Activated naive CD4-positive, alpha-beta T cell treated with anti-CD3 and anti-CD28 coated beads for 36 hours (primary cell): Measurements from ENCODE around the gene SLC35A1. TPM values are rescaled to one million over a fixed set of nuclear protein-coding genes. Genes with fewer than 3 reads are reported as not detected.
"Not testable (repeated sequence)": the region's sequence is repeated elsewhere in the genome, so short reads cannot be mapped to it uniquely, and the experiment has no call there.

Source experiments
- CTCF ChIA-PET: fragments of 350-600 bp; sonication (Branson Sonifier 250); formaldehyde crosslinking; loops from one replicate; lab custom pipeline; 2021; ENCODE audit warnings: antibody characterized with exemption; lab: Charles Lee
- DNase-seq: peaks from one replicate; pipeline ENCODE4 v3.0.0-alpha.2; 2020
- H3K27ac Mint-ChIP-seq: one replicate; pipeline ENCODE4 v1.8.0; 2021; ENCODE audit warnings: mild to moderate bottlenecking, mixed read lengths
- H3K27me3 Mint-ChIP-seq: one replicate; pipeline ENCODE4 v1.8.0; 2021; ENCODE audit warnings: low read depth, mixed read lengths
- H3K36me3 Mint-ChIP-seq: one replicate; pipeline ENCODE4 v1.8.0; 2021; ENCODE audit warnings: low read depth, mixed read lengths
- H3K4me1 Mint-ChIP-seq: one replicate; pipeline ENCODE4 v1.8.0; 2021; ENCODE audit warnings: low read depth, mixed read lengths
- H3K4me3 Mint-ChIP-seq: one replicate; pipeline ENCODE4 v1.8.0; 2021; ENCODE audit warnings: mild to moderate bottlenecking, moderate library complexity, mixed read lengths
- H3K9me3 Mint-ChIP-seq: one replicate; pipeline ENCODE4 v1.8.0; 2021; ENCODE audit warnings: mixed read lengths
- intact Hi-C: fragments of 100-400 bp; cut with micrococcal nuclease; formaldehyde crosslinking; loops from one replicate; pipeline ENCODE4 v1.15.1; 2023
- total RNA-seq, 2 experiments: library from RNA; stranded (reverse); gene quantifications; one replicate each; pipeline ENCODE4 v1.2.3, GENCODE V29; 2021

The SLC35A1 gene
- total RNA-seq, 2 experiments from 2014 or later, result 6.7 to 6.8 TPM

- intact Hi-C loops, result no loop called here
- no peak overlapping the region for H3K4me3 Mint-ChIP-seq
- H3K27ac Mint-ChIP-seq, result no peak overlapping the region
- CTCF ChIA-PET, result no interaction called here
- no peaks in the 10 kb centered on the region for H3K9me3 Mint-ChIP-seq
- peaks cover 3% of the 10 kb centered on the region for H3K4me1 Mint-ChIP-seq
- no peaks in the 10 kb centered on the region for H3K27me3 Mint-ChIP-seq
- no peak for DNase-seq
- peaks cover 10% of the 10 kb centered on the region for H3K36me3 Mint-ChIP-seq
Observed at GRCh38 chr6:87484491-87484890, 11.7 kb downstream of the SLC35A1 start.

- Mint-ChIP-seq H3K36me3 (peaks cover 11% of the 10 kb centered on the region), H3K4me3 (no peak overlapping the region), H3K27me3 (no peaks in the 10 kb centered on the region), H3K9me3 (no peaks in the 10 kb centered on the region), H3K27ac (no peak overlapping the region), H3K4me1 (peaks cover 3% of the 10 kb centered on the region)
- DNase-seq, result no peak
- CTCF ChIA-PET, result no interaction called here
- intact Hi-C loops, result no loop called here
Observed at GRCh38 chr6:87487555-87487954, 14.8 kb downstream of the SLC35A1 start.

DNA sequence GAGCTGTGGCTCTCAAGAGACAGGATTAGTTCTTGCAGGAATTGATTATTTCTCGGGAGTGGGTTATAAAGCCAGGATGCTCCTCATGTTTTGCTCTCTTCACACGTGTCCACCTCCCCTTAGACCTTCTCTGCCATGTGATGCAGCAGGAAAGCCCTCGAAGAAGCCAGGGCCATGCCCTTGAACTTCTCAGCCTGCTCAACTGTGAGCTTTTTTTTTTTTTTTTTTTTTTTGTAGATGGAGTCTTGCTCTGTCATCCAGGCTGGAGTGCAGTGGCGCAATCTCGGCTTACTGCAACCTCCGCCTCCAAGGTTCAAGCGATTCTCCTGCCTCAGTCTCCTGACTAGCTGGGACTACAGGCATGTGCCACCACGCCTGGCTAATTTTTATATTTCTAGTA, 16.6 kb downstream of the SLC35A1 start:
- H3K36me3 Mint-ChIP-seq, intact Hi-C loops, H3K4me3 Mint-ChIP-seq, H3K27ac Mint-ChIP-seq, H3K4me1 Mint-ChIP-seq, H3K27me3 Mint-ChIP-seq, H3K9me3 Mint-ChIP-seq, DNase-seq: not testable (repeated sequence)
- CTCF ChIA-PET, result interaction anchor here (0.6 to 0.9 kb wide), 3 partner anchors 17 to 423 kb away, joined by 3 to 4 read pairs (median 4); partner anchors contain the start of gene SLC35A1

- Mint-ChIP-seq H3K27ac (no peak overlapping the region), H3K27me3 (no peaks in the 10 kb centered on the region), H3K4me3 (no peak overlapping the region), H3K4me1 (peaks cover 2% of the 10 kb centered on the region), H3K36me3 (peaks cover 6% of the 10 kb centered on the region), H3K9me3 (no peaks in the 10 kb centered on the region)
- intact Hi-C loops, result no loop called here
- no peak for DNase-seq
- CTCF ChIA-PET, result interaction anchor here (0.6 to 1.0 kb wide), 3 partner anchors 12 to 603 kb away, joined by 3 to 6 read pairs (median 3); no protein-coding TSS in a partner anchor
Observed at GRCh38 chr6:87494761-87495422, 22.1 kb downstream of the SLC35A1 start.

DNA sequence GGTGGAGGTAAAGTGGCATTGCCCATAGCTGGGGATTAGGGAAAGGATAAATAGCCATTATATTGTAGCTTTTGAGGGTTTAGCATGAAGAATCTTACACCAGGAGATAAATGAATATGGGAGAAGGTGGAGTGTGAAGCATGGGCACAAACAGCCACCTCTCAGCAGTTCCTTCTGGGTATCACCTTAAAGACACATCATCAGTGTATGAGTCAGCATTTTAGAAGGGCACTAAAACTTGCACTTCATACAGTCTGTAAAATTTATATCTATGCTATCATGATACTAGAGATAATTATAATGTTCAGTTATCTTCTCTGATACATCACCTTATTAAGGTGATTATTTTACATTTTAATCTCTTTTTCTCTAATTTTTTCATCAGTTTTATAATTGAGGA, 25.3 kb downstream of the SLC35A1 start:
- no peaks in the 10 kb centered on the region for H3K9me3 Mint-ChIP-seq
- CTCF ChIA-PET, result interaction anchor here (1.1 kb wide), 1 partner anchor 9 kb away, joined by 4 read pairs; no protein-coding TSS in a partner anchor
- no peaks in the 10 kb centered on the region for H3K27me3 Mint-ChIP-seq
- peaks cover 9% of the 10 kb centered on the region for H3K36me3 Mint-ChIP-seq
- peaks cover 2% of the 10 kb centered on the region for H3K4me1 Mint-ChIP-seq
- DNase-seq, result no peak
- no peak overlapping the region for H3K27ac Mint-ChIP-seq
- intact Hi-C loops, result no loop called here
- H3K4me3 Mint-ChIP-seq, result no peak overlapping the region

- H3K36me3 Mint-ChIP-seq, result peaks cover 17% of the 10 kb centered on the region
- intact Hi-C loops, result no loop called here
- no peak overlapping the region for H3K27ac Mint-ChIP-seq
Observed at GRCh38 chr6:87501809-87502572, 29.2 kb downstream of the SLC35A1 start.

GRCh38 chr6:87504441-87504840, 31.7 kb downstream of the SLC35A1 start:
- Mint-ChIP-seq H3K36me3 (peaks cover 16% of the 10 kb centered on the region), H3K4me1 (peaks cover 3% of the 10 kb centered on the region), H3K9me3 (no peaks in the 10 kb centered on the region), H3K4me3 (no peak overlapping the region), H3K27me3 (no peaks in the 10 kb centered on the region), H3K27ac (no peak overlapping the region)
- intact Hi-C loops, result no loop called here
- DNase-seq, result no peak
- CTCF ChIA-PET, result no interaction called here

More at GRCh38 chr6:87501809-87502572, 29.2 kb downstream of the SLC35A1 start:
- Mint-ChIP-seq H3K4me1 (peaks cover 5% of the 10 kb centered on the region), H3K27me3 (no peaks in the 10 kb centered on the region), H3K9me3 (no peaks in the 10 kb centered on the region), H3K4me3 (no peak overlapping the region)
- CTCF ChIA-PET, result no interaction called here
- no peak for DNase-seq

DNA sequence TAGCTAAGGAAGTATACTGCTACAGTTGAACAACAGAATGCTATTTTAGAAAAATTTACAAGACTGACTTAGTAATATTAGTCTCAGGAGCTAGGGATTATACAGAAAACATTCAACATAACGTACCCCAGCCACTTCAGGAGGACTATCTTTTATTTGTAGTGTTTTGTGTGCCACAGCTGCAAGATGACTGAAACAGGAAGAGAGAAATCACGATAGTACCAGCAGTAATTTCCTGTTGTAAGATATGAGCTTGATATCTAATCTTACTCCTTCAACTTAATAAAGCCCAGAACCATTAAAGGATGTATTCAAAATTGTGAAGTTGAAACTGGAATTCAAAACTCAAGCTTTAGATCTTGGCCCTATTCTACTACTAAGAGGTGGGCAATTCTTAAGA, 42.1 kb downstream of the SLC35A1 start:
- Mint-ChIP-seq H3K9me3 (no peaks in the 10 kb centered on the region), H3K36me3 (peaks cover 31% of the 10 kb centered on the region), H3K4me1 (peaks cover 6% of the 10 kb centered on the region), H3K4me3 (no peak overlapping the region), H3K27ac (peak overlapping the region; percentile 46), H3K27me3 (no peaks in the 10 kb centered on the region)
- CTCF ChIA-PET, result no interaction called here
- DNase-seq, result no peak
- intact Hi-C loops, result no loop called here

- peaks cover 6% of the 10 kb centered on the region for H3K4me1 Mint-ChIP-seq
- no peak overlapping the region for H3K4me3 Mint-ChIP-seq
- H3K27me3 Mint-ChIP-seq, result no peaks in the 10 kb centered on the region
- CTCF ChIA-PET, result no interaction called here
- H3K27ac Mint-ChIP-seq, result no peak overlapping the region
- no peak for DNase-seq
- H3K36me3 Mint-ChIP-seq, result peaks cover 30% of the 10 kb centered on the region
- intact Hi-C loops, result no loop called here
- H3K9me3 Mint-ChIP-seq, result no peaks in the 10 kb centered on the region
Observed at GRCh38 chr6:87518453-87518852, 45.7 kb downstream of the SLC35A1 start.

GRCh38 chr6:87522686-87523085, 49.9 kb downstream of the SLC35A1 start:
- no peak overlapping the region for H3K27ac Mint-ChIP-seq
- peaks cover 23% of the 10 kb centered on the region for H3K36me3 Mint-ChIP-seq
- H3K4me1 Mint-ChIP-seq, result no peaks in the 10 kb centered on the region
- no peak for DNase-seq
- H3K9me3 Mint-ChIP-seq, result no peaks in the 10 kb centered on the region
- intact Hi-C loops, result no loop called here
- H3K4me3 Mint-ChIP-seq, result no peak overlapping the region
- CTCF ChIA-PET, result no interaction called here
- H3K27me3 Mint-ChIP-seq, result no peaks in the 10 kb centered on the region

DNA sequence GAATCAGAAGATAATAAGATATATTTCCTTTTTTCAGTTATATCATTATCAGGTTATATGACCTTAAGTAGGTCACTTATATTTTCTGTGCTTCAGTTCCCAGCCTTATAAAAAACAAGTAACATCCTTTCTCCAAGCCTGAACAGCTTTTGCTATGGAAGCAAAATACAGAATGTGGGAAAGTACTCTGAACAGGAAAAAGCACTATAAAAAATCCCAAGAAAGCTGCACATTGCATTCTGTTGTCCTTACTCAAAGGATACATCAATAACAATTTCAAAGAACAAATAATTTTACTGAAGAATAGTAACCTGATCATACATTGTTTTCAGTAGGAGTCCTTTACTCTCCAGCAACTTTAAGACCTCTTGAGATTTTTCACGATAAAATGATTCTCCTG, 56.4 kb downstream of the SLC35A1 start:
- no peak for DNase-seq
- intact Hi-C loops, result no loop called here
- peaks cover 3% of the 10 kb centered on the region for H3K4me1 Mint-ChIP-seq
- H3K27me3 Mint-ChIP-seq, result no peaks in the 10 kb centered on the region
- no peak overlapping the region for H3K4me3 Mint-ChIP-seq
- no peaks in the 10 kb centered on the region for H3K9me3 Mint-ChIP-seq
- peaks cover 22% of the 10 kb centered on the region for H3K36me3 Mint-ChIP-seq
- CTCF ChIA-PET, result interaction anchor here (0.5 kb wide), 1 partner anchor 153 kb away, joined by 5 read pairs; no protein-coding TSS in a partner anchor
- no peak overlapping the region for H3K27ac Mint-ChIP-seq

DNA sequence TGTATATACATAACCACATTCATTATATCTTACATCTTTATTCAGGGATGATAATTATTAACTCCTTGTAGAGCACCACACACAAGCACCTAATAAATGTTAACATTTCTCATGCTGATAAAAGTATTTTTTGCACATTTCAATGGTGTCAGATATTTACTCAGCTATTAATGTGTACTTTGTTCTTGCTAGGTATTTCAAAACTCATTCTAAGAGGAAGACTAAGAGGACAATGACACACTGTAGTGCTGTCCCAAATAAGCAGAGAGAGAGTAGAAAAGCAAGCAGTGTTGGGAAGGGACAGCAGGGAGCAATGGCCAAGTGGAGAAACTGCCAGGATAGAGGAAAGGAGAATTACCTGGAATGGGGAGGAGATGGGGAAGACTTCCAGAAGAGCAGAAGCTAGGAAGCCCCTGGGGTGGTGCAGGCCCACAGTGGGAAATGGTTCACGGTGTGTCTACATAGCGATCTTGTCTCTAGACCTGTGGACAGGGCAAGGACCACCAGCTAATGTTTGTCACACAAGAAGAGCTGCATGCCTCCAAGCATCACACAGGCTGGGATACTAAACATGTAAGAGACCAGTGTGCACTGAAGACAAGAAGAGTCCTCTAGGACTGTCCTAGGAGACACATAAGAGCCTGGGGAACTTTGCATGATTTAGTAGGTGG, 61.7 kb downstream of the SLC35A1 start:
- H3K4me3 Mint-ChIP-seq, result no peak overlapping the region
- DNase-seq, result no peak
- H3K27ac Mint-ChIP-seq, result no peak overlapping the region
- peaks cover 6% of the 10 kb centered on the region for H3K4me1 Mint-ChIP-seq
- intact Hi-C loops, result no loop called here
- CTCF ChIA-PET, result interaction anchor here (0.5 kb wide), 1 partner anchor 142 kb away, joined by 3 read pairs; no protein-coding TSS in a partner anchor
- peaks cover 21% of the 10 kb centered on the region for H3K36me3 Mint-ChIP-seq
- H3K27me3 Mint-ChIP-seq, result no peaks in the 10 kb centered on the region
- H3K9me3 Mint-ChIP-seq, result peaks cover 3% of the 10 kb centered on the region
